Heart left ventricle (tissue), 16 donors: ENCODE measurements around the gene SSBP4. TPM values are rescaled to one million over a fixed set of nuclear protein-coding genes. Genes with fewer than 3 reads are reported as not detected.

Experiments used
- ATAC-seq, 4 donors: fragments of 200-7000 bp; cut with Tn5 transposase; one replicate each; pipeline ENCODE4 v1.9.1; 2020 to 2022; ENCODE audit warnings: moderate library complexity in 4 of 4, mild to moderate bottlenecking in 3 of 4, moderate number of reproducible peaks in 1 of 4
- DNase-seq, 5 donors: peaks; one replicate each; pipeline ENCODE4 v3.0.0-alpha.2; 2020
- H3K27ac ChIP-seq, 12 donors: fragments of 200-600 bp; sonication (generic) in 4 of 12; one replicate each; pipeline versions ENCODE4 v1.5.0 to v1.8.0; 2016 to 2022; ENCODE audit warnings: mild to moderate bottlenecking in 2 of 12
- H3K27me3 ChIP-seq, 9 donors: fragments of 200-600 bp; sonication (generic) in 2 of 9; one replicate each; pipeline versions ENCODE4 v1.5.1 to v1.8.0; 2016 to 2022; ENCODE audit warnings: mild to moderate bottlenecking in 3 of 9
- H3K36me3 ChIP-seq, 9 donors: fragments of 200-600 bp; sonication (generic) in 2 of 9; one replicate each; pipeline versions ENCODE4 v1.5.0 to v1.8.0; 2018 to 2022; ENCODE audit warnings: mild to moderate bottlenecking in 2 of 9
- H3K4me1 ChIP-seq, 12 donors: fragments of 200-600 bp; sonication (generic) in 4 of 12; one replicate each; pipeline versions ENCODE4 v1.5.0 to v1.8.0; 2016 to 2022; ENCODE audit warnings: mild to moderate bottlenecking in 3 of 12
- H3K4me3 ChIP-seq, 12 donors: fragments of 200-600 bp; sonication (generic) in 4 of 12; one replicate each; pipeline versions ENCODE4 v1.5.0 to v1.8.0; 2017 to 2022; ENCODE audit warnings: mild to moderate bottlenecking in 9 of 12, moderate library complexity in 4 of 12
- H3K9me3 ChIP-seq, 12 donors: fragments of 200-600 bp; sonication (generic) in 4 of 12; one replicate each; pipeline versions ENCODE4 v1.5.0 to v1.8.0; 2016 to 2022; ENCODE audit warnings: mild to moderate bottlenecking in 1 of 12
- POLR2A ChIP-seq, 2 donors: fragments of 450-650 bp; IDR thresholded peaks; one replicate each; pipeline ENCODE4 v1.6.1; 2017; ENCODE audit warnings: antibody characterized with exemption in 2 of 2, mild to moderate bottlenecking in 2 of 2, moderate library complexity in 2 of 2
- WGBS, 4 donors: extraction: QIAGEN DNeasy Blood & Tissue Kit in 2 of 4; methylation state at CpG; one replicate each; pipeline versions ENCODE4 v1.1.5 to v1.1.7; 2013 to 2018; 5-methylcytosine and 5-hydroxymethylcytosine counted together
- intact Hi-C, 10 donors: fragments of 100-400 bp; cut with DNase I; formaldehyde crosslinking; loops; one replicate each; pipeline versions ENCODE4 v1.11.1 to v1.14.2; 2022
- polyA plus RNA-seq, 2 donors: library from polyadenylated mRNA; stranded (reverse); fragments of 200-250 nt; gene quantifications; one replicate each; pipeline ENCODE4 v1.2.3, GENCODE V29; 2013
- total RNA-seq, 9 donors: library from RNA; depleted of rRNA in 2 of 9; stranded (reverse); fragments of >200 nt in 2 of 9; fragmentation: NEBNext Ultra II Directional in 3 of 9; extraction: Animal tissue kit (Norgen Biotek cat#: 25700) in 3 of 9; gene quantifications; one replicate each; pipeline versions ENCODE4 v1.1.0 to v1.2.4, GENCODE V29; 2016 to 2023
- TF ChIP-seq, protein P1 (sequence below), 12 donors: fragments of 200-600 bp; sonication (generic) in 4 of 12; IDR thresholded peaks; one replicate each; pipeline versions ENCODE4 v1.5.0 to v1.8.0; 2018 to 2022; ENCODE audit warnings: antibody characterized with exemption in 12 of 12, mild to moderate bottlenecking in 5 of 12
- donor health status: ischemic (EF 13 %, LVEDD 7.1; RV severe dilation, severe dysfunction).
- donor health status: healthy with polysubstance abuse.
- donor health status: DM: no; HTN: yes; CAD: no.
- donor health status: DM: no; HTN: no; CAD: no.
- donor health status: ischemic (EF 25% LVEDD 6.9; RV normal size, moderate dysfunction).
- donor health status: ischemic (EF 25% LVEDD 5.7; RV mildly dilated, moderate dysfunction).
- donor health status: healthy.
- donor health status: DM: yes; HTN: yes; CAD: no.
- donor health status: ischemic (EF 35%, LVEDD 5.7; RV mildly dilated, moderate dysfunction).
- donor health status: nonischemic (EF 11% LVEDD 7.7; RV severe dilation, severe dysfunction).
- donor health status: DM: yes; HTN: yes; CAD: no.
- donor health status: PGD.
- donor health status: ischemic (EF 29% LVEDD 5.4; RV normal size, mild dysfunction).
- donor health status: nonischemic (EF 23%, LVEDD 6.1; RV moderate dilation, normal function).

Gene SSBP4
- total and polyA plus RNA-seq, 11 donors, result 23.5 to 89.8 (median 29.4) TPM

- 90 to 94% (median 92%) methylated on average over 9 of the region's 9 CpGs for WGBS, 4 donors
- intact Hi-C loops, result loop anchor here in 1 of 10 donors (10.0 kb wide), 1 partner anchor 152 kb away; a partner anchor contains a TSS
These were observed 12.4 kb upstream of the SSBP4 start for GRCh38 chr19:18406749-18407148.

GRCh38 chr19:18408053-18408476 is 11.1 kb upstream of the SSBP4 start:
- DNase-seq, result peak in 2 of 5 donors; percentile 41 to 44
- WGBS, 4 donors, result 54 to 59% (median 56%) methylated on average over 9 to 10 of the region's 10 CpGs
- Histone ChIP-seq H3K27me3 (no peaks in the 10 kb centered on the region), H3K4me1 (peaks cover 0 to 4% (median 0%) of the 10 kb centered on the region in 12 donors), H3K9me3 (no peaks in the 10 kb centered on the region), H3K4me3 (no peak overlapping the region), H3K27ac (no peak overlapping the region), H3K36me3 (no peaks in the 10 kb centered on the region)
- intact Hi-C loops, result loop anchor here in 2 of 10 donors (2.0 to 10.0 kb wide), 2 partner anchors 59 to 153 kb away; a partner anchor contains a TSS
- peak in 2 of 4 donors; percentile 22 to 30 for ATAC-seq
- TF ChIP-seq, protein P1, sequence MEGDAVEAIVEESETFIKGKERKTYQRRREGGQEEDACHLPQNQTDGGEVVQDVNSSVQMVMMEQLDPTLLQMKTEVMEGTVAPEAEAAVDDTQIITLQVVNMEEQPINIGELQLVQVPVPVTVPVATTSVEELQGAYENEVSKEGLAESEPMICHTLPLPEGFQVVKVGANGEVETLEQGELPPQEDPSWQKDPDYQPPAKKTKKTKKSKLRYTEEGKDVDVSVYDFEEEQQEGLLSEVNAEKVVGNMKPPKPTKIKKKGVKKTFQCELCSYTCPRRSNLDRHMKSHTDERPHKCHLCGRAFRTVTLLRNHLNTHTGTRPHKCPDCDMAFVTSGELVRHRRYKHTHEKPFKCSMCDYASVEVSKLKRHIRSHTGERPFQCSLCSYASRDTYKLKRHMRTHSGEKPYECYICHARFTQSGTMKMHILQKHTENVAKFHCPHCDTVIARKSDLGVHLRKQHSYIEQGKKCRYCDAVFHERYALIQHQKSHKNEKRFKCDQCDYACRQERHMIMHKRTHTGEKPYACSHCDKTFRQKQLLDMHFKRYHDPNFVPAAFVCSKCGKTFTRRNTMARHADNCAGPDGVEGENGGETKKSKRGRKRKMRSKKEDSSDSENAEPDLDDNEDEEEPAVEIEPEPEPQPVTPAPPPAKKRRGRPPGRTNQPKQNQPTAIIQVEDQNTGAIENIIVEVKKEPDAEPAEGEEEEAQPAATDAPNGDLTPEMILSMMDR (IDR thresholded peaks at IDR 0.05), result peak; percentile 16 to 51 (median 40)
- TF ChIP-seq POLR2A (IDR thresholded peaks at IDR 0.05), result no peak

More at GRCh38 chr19:18406749-18407148, 12.4 kb upstream of the SSBP4 start:
- Histone ChIP-seq H3K9me3 (no peaks in the 10 kb centered on the region), H3K27me3 (no peaks in the 10 kb centered on the region), H3K27ac (no peak overlapping the region), H3K4me1 (peaks cover 0 to 9% (median 0%) of the 10 kb centered on the region in 12 donors), H3K4me3 (no peak overlapping the region), H3K36me3 (no peaks in the 10 kb centered on the region)
- no peak for ATAC-seq
- TF ChIP-seq POLR2A (IDR thresholded peaks at IDR 0.05), result no peak
- TF ChIP-seq, protein P1 (IDR thresholded peaks at IDR 0.05), result no peak
- DNase-seq, result no peak

DNA sequence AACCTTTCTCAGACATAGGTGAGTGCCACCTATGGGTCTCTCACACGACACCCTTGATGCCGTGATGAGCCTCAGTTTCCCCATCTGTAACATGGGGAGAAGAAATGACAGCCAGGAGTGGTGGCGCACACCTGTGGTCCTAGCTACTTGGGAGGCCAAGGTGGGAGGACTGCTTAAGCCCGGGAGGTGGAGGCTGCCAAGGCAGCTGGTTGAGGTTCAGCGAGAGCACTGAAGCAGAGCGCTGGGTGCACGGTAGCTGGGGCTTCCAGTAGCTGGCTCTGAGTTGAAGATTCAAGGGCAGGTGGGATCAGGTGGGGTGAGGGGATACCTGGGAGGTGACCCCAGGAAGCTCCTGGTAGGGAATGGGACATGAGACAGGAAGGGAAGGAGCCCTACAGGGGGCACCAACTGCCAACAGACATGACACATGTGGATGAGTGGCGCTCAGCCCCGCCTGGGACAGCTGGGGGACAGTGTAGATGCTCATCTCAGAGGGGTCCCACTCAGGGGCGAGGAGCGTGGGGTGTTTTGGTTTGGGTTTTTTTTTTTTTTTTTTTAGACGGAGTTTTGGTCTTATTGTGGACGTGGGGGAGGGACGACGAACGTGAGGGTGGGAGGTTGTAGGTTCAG is 6.5 kb upstream of the SSBP4 start:
- Histone ChIP-seq H3K27me3 (peaks cover 0 to 16% (median 0%) of the 10 kb centered on the region in 9 donors), H3K9me3 (no peaks in the 10 kb centered on the region), H3K4me3 (no peak overlapping the region), H3K36me3 (no peaks in the 10 kb centered on the region), H3K4me1 (peaks cover 5 to 41% (median 32%) of the 10 kb centered on the region in 12 donors), H3K27ac (no peak overlapping the region)
- no peak for ATAC-seq
- WGBS, 4 donors, result 77 to 83% (median 80%) methylated on average over 16 of the region's 16 CpGs
- no peak for DNase-seq
- TF ChIP-seq, protein P1 (IDR thresholded peaks at IDR 0.05), result no peak
- TF ChIP-seq POLR2A (IDR thresholded peaks at IDR 0.05), result no peak
- intact Hi-C loops, result loop anchor here in 9 of 10 donors (2.0 to 10.0 kb wide), 7 partner anchors 64 to 398 kb away; partner anchors contain the start of genes JUND (in 1 of the 9) and RAB3A (in 1 of the 9)

GRCh38 chr19:18414504-18415177 is 4.6 kb upstream of the SSBP4 start:
- intact Hi-C loops, result loop anchor here in 8 of 10 donors (5.0 to 10.0 kb wide), 7 partner anchors 67 to 400 kb away; partner anchors contain the start of genes JUND (in 1 of the 8) and RAB3A (in 1 of the 8)
- H3K4me1 ChIP-seq, result peaks cover 8 to 54% (median 43%) of the 10 kb centered on the region in 12 donors
- H3K27ac ChIP-seq, result peak overlapping the region; percentile 89 to 100 (median 95)
- H3K9me3 ChIP-seq, result no peaks in the 10 kb centered on the region
- peak overlapping the region in 11 of 12 donors; percentile 3 to 81 (median 40) for H3K4me3 ChIP-seq
- ATAC-seq (no peak), DNase-seq (peak in 4 of 5 donors; percentile 33 to 44 (median 42))
- peaks cover 0 to 22% (median 0%) of the 10 kb centered on the region in 9 donors for H3K27me3 ChIP-seq
- no peaks in the 10 kb centered on the region for H3K36me3 ChIP-seq
- WGBS, 4 donors, result 16 to 29% (median 21%) methylated on average over 10 to 11 of the region's 11 CpGs
- no peak for TF ChIP-seq POLR2A (IDR thresholded peaks at IDR 0.05)
- TF ChIP-seq, protein P1 (IDR thresholded peaks at IDR 0.05), result no peak
